ENCODE results near the gene ST6GALNAC3. TPM values are rescaled to one million over a fixed set of nuclear protein-coding genes. Genes with fewer than 3 reads are reported as not detected.

ST6GALNAC3 gene
- total RNA-seq, 2 experiments from 2014 or later, result 0.50 to 1.2 TPM

DNA sequence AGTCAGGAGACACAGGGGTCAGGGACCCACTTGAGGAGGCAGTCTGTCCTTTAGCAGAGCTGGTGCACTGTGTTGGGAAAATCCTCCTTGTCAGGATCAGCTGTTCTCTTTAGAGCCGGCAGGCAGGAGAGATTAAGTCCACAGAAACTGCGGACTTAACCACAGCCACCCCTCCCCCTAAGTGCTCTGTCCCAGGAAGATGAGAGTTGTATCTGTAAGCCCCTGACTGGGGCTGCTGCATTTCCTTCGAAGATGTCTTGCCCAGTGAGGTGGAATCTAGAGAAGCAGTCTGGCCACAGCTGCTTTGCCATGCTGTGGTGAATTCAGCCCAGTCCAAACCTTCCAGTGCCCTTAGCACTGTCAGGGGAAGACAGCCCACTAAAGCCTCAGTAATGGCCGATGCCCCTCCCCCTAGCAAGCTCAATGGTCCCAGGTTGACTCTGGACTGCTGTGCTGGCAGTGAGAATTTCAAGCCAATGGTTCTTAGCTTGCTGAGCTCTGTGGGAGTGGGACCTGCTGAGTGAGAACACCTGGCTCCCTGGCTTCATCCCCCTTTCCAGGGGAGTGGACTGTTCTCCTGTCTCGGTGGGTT, 172.8 kb downstream of the ST6GALNAC3 start:
- Histone ChIP-seq H3K27ac (ENCODE audit: low read depth, low read length, poor library complexity, severe bottlenecking) (no peak overlapping the region), H3K9me3 (ENCODE audit: low read length) (peaks cover 12% of the 10 kb centered on the region; the same call in 1 of the 2 replicates), H4K20me1 (ENCODE audit: insufficient read depth, low read length) (no peaks in the 10 kb centered on the region), H3K4me3 (ENCODE audit: low read depth, low read length, poor library complexity, severe bottlenecking) (no peak overlapping the region), H2AFZ (ENCODE audit: low read length) (0 out of 2 replicates have a peak overlapping the region, but pooled peaks have one; percentile 26), H3K4me2 (ENCODE audit: low read length) (no peak overlapping the region), H3K4me1 (ENCODE audit: insufficient read depth, low read length, poor library complexity, severe bottlenecking) (peaks cover 5% of the 10 kb centered on the region), H3K36me3 (ENCODE audit: insufficient read depth, low read length) (no peaks in the 10 kb centered on the region), H3K79me2 (ENCODE audit: insufficient read depth, low read depth, low read length) (no peaks in the 10 kb centered on the region), H3K9me2 (ENCODE audit: insufficient read depth, low read length) (no peaks in the 10 kb centered on the region)
- intact Hi-C loops (cut with micrococcal nuclease; ENCODE audit: unreplicated experiment), result no loop called here
- no peak for DNase-seq (ENCODE audit: low spot score)
- CTCF ChIA-PET (ENCODE audit: unreplicated experiment), result no interaction called here
- POLR2A ChIA-PET, result interaction anchor here (0.8 to 1.6 kb wide), 3 partner anchors 13 to 88 kb away, joined by 3 to 6 read pairs (median 4); no protein-coding TSS in a partner anchor
- BruUV-seq (replicated peaks), result no TSS peak
- TF ChIP-seq EZH2phosphoT487 (IDR thresholded peaks at IDR 0.05; ENCODE audit: borderline replicate concordance, low read depth, low read length), result no peak
- TF ChIP-seq, protein P1, sequence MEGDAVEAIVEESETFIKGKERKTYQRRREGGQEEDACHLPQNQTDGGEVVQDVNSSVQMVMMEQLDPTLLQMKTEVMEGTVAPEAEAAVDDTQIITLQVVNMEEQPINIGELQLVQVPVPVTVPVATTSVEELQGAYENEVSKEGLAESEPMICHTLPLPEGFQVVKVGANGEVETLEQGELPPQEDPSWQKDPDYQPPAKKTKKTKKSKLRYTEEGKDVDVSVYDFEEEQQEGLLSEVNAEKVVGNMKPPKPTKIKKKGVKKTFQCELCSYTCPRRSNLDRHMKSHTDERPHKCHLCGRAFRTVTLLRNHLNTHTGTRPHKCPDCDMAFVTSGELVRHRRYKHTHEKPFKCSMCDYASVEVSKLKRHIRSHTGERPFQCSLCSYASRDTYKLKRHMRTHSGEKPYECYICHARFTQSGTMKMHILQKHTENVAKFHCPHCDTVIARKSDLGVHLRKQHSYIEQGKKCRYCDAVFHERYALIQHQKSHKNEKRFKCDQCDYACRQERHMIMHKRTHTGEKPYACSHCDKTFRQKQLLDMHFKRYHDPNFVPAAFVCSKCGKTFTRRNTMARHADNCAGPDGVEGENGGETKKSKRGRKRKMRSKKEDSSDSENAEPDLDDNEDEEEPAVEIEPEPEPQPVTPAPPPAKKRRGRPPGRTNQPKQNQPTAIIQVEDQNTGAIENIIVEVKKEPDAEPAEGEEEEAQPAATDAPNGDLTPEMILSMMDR (conservative IDR thresholded peaks at IDR 0.05; ENCODE audit: low read length), result no peak

DNA sequence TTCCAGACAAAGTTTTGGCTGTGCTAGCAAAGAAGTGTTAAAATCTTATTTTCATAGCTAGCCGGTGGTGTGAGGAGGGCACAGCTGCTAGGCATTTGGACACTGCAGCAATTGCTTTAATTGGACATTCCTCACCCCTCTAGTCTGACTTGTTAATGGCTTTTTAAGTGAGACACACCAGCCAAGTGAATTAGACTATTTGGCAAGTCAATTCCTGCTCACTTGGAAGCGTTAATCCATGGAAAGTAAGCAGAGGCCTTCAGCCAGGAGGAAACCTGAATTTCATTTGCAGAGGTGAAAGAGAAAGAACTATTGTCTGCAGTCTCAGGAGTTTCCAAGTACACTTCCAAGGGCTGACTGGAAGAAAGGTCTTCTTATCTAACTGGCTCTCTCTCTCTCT, 175.7 kb downstream of the ST6GALNAC3 start:
- no TSS peak for BruUV-seq (replicated peaks)
- Histone ChIP-seq H2AFZ (ENCODE audit: low read length) (no peak overlapping the region), H3K4me1 (ENCODE audit: insufficient read depth, low read length, poor library complexity, severe bottlenecking) (peaks cover 5% of the 10 kb centered on the region), H3K4me2 (ENCODE audit: low read length) (no peak overlapping the region), H3K79me2 (ENCODE audit: insufficient read depth, low read depth, low read length) (no peaks in the 10 kb centered on the region), H3K9me3 (ENCODE audit: low read length) (peaks cover 5% of the 10 kb centered on the region; the same call in 1 of the 2 replicates), H3K27ac (ENCODE audit: low read depth, low read length, poor library complexity, severe bottlenecking) (no peak overlapping the region), H3K9me2 (ENCODE audit: insufficient read depth, low read length) (no peaks in the 10 kb centered on the region), H3K4me3 (ENCODE audit: low read depth, low read length, poor library complexity, severe bottlenecking) (no peak overlapping the region), H4K20me1 (ENCODE audit: insufficient read depth, low read length) (no peaks in the 10 kb centered on the region), H3K36me3 (ENCODE audit: insufficient read depth, low read length) (no peaks in the 10 kb centered on the region)
- POLR2A ChIA-PET, result interaction anchor here (0.7 to 1.2 kb wide), 2 partner anchors 15 to 44 kb away, joined by 3 to 6 read pairs; no protein-coding TSS in a partner anchor
- TF ChIP-seq, protein P1 (conservative IDR thresholded peaks at IDR 0.05; ENCODE audit: low read length), result no peak
- no peak for TF ChIP-seq EZH2phosphoT487 (IDR thresholded peaks at IDR 0.05; ENCODE audit: borderline replicate concordance, low read depth, low read length)
- no peak for DNase-seq (ENCODE audit: low spot score)
- CTCF ChIA-PET (ENCODE audit: unreplicated experiment), result no interaction called here
- intact Hi-C loops (cut with micrococcal nuclease; ENCODE audit: unreplicated experiment), result no loop called here

DNA sequence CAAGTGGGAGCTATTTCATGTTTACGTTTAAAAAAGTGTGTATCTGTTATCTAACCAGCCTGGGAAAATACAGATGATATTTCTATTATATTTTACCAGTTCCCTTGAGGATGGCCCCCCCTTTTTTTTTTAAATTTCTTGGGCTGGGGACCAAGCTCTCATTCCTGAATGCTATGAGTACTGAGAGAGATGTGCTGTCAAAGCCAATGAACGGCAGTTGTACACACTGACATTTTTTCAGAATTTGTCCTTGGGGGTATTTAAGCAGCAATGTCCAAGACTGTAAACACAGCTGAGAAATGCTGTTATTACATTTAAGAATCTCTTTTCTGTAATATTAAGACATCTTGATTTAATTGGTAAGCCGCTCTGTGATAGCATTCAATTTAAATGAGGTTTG, 177.9 kb downstream of the ST6GALNAC3 start:
- CTCF ChIA-PET (ENCODE audit: unreplicated experiment), result no interaction called here

More for the DNA sequence above, 177.9 kb downstream of the ST6GALNAC3 start:
- H3K79me2 ChIP-seq (ENCODE audit: insufficient read depth, low read depth, low read length), result no peaks in the 10 kb centered on the region
- no peak for DNase-seq (ENCODE audit: low spot score)
- H3K9me3 ChIP-seq (ENCODE audit: low read length), result peaks cover 5% of the 10 kb centered on the region; the same call in 1 of the 2 replicates
- H3K27ac ChIP-seq (ENCODE audit: low read depth, low read length, poor library complexity, severe bottlenecking), result no peak overlapping the region
- H3K9me2 ChIP-seq (ENCODE audit: insufficient read depth, low read length), result no peaks in the 10 kb centered on the region
- BruUV-seq (replicated peaks), result no TSS peak
- H2AFZ ChIP-seq (ENCODE audit: low read length), result no peak overlapping the region
- TF ChIP-seq EZH2phosphoT487 (IDR thresholded peaks at IDR 0.05; ENCODE audit: borderline replicate concordance, low read depth, low read length), result no peak
- TF ChIP-seq, protein P1 (conservative IDR thresholded peaks at IDR 0.05; ENCODE audit: low read length), result no peak
- H3K4me2 ChIP-seq (ENCODE audit: low read length), result no peak overlapping the region
- POLR2A ChIA-PET, result interaction anchor here (0.7 to 0.9 kb wide), 2 partner anchors 11 to 81 kb away, joined by 3 read pairs; no protein-coding TSS in a partner anchor
- peaks cover 6% of the 10 kb centered on the region for H3K4me1 ChIP-seq (ENCODE audit: insufficient read depth, low read length, poor library complexity, severe bottlenecking)
- H4K20me1 ChIP-seq (ENCODE audit: insufficient read depth, low read length), result no peaks in the 10 kb centered on the region
- no peak overlapping the region for H3K4me3 ChIP-seq (ENCODE audit: low read depth, low read length, poor library complexity, severe bottlenecking)
- intact Hi-C loops (cut with micrococcal nuclease; ENCODE audit: unreplicated experiment), result no loop called here
- H3K36me3 ChIP-seq (ENCODE audit: insufficient read depth, low read length), result no peaks in the 10 kb centered on the region

Data from OCI-LY7 (cell line).